Central memory CD4-positive, alpha-beta T cell (primary cell): ENCODE data around the gene SELL.
"Not testable (repeated sequence)": the region's sequence is repeated elsewhere in the genome, so short reads cannot be mapped to it uniquely, and the experiment has no call there.

Source experiments
- DNase-seq: peaks from one replicate; pipeline ENCODE4 v3.0.0; 2022

SELL gene

DNA sequence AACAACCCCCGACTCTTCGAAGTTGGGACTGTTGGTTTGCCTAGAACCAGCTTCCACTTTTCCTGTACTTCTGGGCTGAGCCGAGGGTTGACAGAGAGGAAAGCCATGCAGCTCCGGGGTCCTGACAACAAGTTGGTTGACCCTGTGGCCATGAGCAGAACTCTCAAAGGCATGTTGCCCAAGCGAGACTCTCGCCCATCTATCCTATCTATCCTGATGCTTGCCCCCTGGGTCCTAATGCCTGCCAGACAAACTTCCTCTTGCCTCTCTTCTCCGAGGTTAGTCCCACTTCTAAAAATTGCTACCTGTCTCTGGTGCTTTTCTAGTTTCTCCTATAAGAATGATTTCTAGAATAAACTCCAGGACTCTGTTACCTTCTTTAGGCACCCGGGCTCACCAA is 48.7 kb downstream of the SELL start:
- DNase-seq: not testable (repeated sequence)

GRCh38 chr1:169661066-169661465 is 50.4 kb downstream of the SELL start:
- DNase-seq: not testable (repeated sequence)

DNA sequence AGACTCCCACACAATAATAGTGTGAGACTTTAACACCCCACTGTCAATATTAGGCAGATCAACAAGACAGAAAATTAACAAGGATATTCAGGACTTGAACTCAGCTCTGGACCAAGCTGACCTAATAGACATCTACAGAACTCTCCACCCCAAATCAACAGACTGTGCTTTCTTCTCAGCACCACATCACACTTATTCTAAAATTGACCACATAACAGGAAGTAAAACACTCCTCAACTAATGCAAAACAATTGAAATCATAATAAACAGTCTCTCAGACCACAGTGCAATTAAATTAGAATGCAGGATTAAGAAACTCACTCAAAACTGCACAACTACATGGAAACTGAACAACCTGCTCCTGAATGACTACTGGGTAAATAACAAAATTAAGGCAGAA is 52.6 kb downstream of the SELL start:
- DNase-seq: not testable (repeated sequence)

GRCh38 chr1:169653873-169654272 is 57.5 kb downstream of the SELL start:
- DNase-seq: no peak

GRCh38 chr1:169651035-169651434 is 60.4 kb downstream of the SELL start:
- DNase-seq: no peak

GRCh38 chr1:169650551-169650950 is 60.9 kb downstream of the SELL start:
- DNase-seq: no peak

DNA sequence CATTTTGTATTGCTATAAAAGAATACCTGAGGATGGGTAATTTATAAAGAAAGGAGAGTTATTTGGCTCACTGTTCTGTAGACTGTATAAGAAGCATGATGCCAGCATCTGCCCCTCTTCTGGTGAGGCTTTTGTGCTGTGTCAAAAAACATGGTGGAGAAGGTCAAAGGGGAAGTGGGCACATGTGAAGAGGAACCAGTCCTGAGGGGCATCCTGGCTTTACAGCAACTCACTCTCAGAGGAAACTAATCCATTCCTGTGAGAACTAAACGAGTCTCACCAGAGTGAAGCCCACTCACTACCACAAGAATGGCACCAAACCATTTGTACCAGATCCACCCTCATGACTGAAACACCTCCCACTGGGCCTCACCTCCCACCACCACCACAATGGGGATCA is 62.7 kb downstream of the SELL start:
- DNase-seq: no peak

DNA sequence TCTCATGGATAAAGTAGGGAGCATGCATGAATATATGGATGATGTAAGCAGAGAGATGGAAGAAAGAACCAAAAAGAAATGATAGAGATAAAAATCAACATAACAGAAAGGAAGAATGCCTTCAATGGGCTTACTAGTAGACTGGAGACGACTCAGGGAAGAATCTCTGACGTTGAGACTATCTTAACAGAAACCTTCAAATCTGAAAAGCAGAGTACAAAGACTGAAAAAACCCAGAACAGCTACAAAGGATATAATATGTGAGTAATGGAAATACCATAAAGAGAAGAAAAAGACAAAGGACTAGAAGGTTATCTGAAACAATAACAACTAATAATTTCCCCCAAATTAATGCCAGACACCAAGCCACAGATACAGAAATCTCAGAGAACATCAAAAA is 63.2 kb downstream of the SELL start:
- DNase-seq: no peak

GRCh38 chr1:169647512-169647911 is 63.9 kb downstream of the SELL start:
- no peak for DNase-seq

- no peak for DNase-seq
Observed at GRCh38 chr1:169644297-169644696, 67.1 kb downstream of the SELL start.
